GM12878 (cell line): ENCODE measurements around the gene CNTN6. TPM values are rescaled to one million over a fixed set of nuclear protein-coding genes. Genes with fewer than 3 reads are reported as not detected.

Source experiments
- ATAC-seq: fragments of 200-7000 bp; cut with Tn5 transposase; 3 replicates; pipeline ENCODE4 v1.9.1; 2020; ENCODE audit warnings: mild to moderate bottlenecking, moderate library complexity
- BruUV-seq: library from RNA; stranded (reverse); fragments of 400-500 nt; replicated peaks from 2 replicates; lab custom pipeline; 2021; lab: Mats Ljungman, UMichigan
- CTCF ChIA-PET: fragments of 300-600 bp; sonication (Branson Sonifier 250); formaldehyde crosslinking; extraction: SDS; loops from one replicate; lab custom pipeline; 2021; ENCODE audit warnings: inconsistent platforms; lab: Yijun Ruan, JAX
- POLR2A ChIA-PET: fragments of 350-600 bp; formaldehyde crosslinking; extraction: SDS; loops from one replicate; lab custom pipeline; 2021; ENCODE audit warnings: inconsistent platforms; lab: Charles Lee
- RAD21 ChIA-PET: fragments of 300-600 bp; sonication (Branson Sonifier 250); formaldehyde crosslinking; loops from one replicate; lab custom pipeline; 2023; ENCODE audit warnings: antibody characterized with exemption; ENCODE audit not compliant: unreplicated experiment; lab: Charles Lee
- SMC1A ChIA-PET: fragments of 300-600 bp; sonication (Branson Sonifier 250); formaldehyde crosslinking; loops from one replicate; lab custom pipeline; 2023; ENCODE audit not compliant: unreplicated experiment, uncharacterized antibody; lab: Charles Lee
- DNase-seq: peaks from one replicate; pipeline ENCODE4 v3.0.0-alpha.2; 2011; ENCODE audit warnings: low read depth, low spot score
- FAIRE-seq: peaks from 3 replicates; lab custom pipeline; 2011; peaks lifted over from hg19 to GRCh38; lab: Jason Lieb, UNC
- H2AFZ ChIP-seq: 2 replicates; pipeline ENCODE4 v1.6.0; 2011; ENCODE audit warnings: low read depth, low read length, control low read depth; ENCODE audit not compliant: control insufficient read depth
- H3K27ac ChIP-seq: 2 replicates; pipeline ENCODE4 v1.5.1; 2011; ENCODE audit warnings: control low read depth; ENCODE audit not compliant: control insufficient read depth, insufficient read depth
- H3K27me3 ChIP-seq, 2 experiments: replicated peaks in 1 of 2; 2 replicates each; pipeline versions ENCODE4 v1.6.0 to v1.6.1; 2011; ENCODE audit warnings: low read length in 1 of 2; ENCODE audit not compliant: control insufficient read depth in 2 of 2, insufficient read depth in 2 of 2
- H3K36me3 ChIP-seq, 2 experiments: 2 replicates each; pipeline ENCODE4 v1.5.1; 2011; ENCODE audit warnings: low read length in 1 of 2; ENCODE audit not compliant: control insufficient read depth in 2 of 2, insufficient read depth in 2 of 2
- H3K4me1 ChIP-seq: 2 replicates; pipeline ENCODE4 v1.6.1; 2011; ENCODE audit warnings: mild to moderate bottlenecking, low read length, moderate library complexity, mixed read lengths; ENCODE audit not compliant: control insufficient read depth, insufficient read depth
- H3K4me2 ChIP-seq: 2 replicates; pipeline ENCODE4 v1.6.0; 2011; ENCODE audit warnings: control low read depth; ENCODE audit not compliant: control insufficient read depth, insufficient read depth
- H3K4me3 ChIP-seq: fragments of 200-600 bp; sonication (generic); 2 replicates; pipeline ENCODE4 v1.5.1; 2016
- H3K79me2 ChIP-seq: 2 replicates; pipeline ENCODE4 v1.6.0; 2011; ENCODE audit warnings: low read length; ENCODE audit not compliant: control insufficient read depth, insufficient read depth
- H3K9ac ChIP-seq: 2 replicates; pipeline ENCODE4 v1.8.0; 2011; ENCODE audit warnings: low read length, control low read depth, mixed read lengths; ENCODE audit not compliant: control insufficient read depth, insufficient read depth
- H3K9me3 ChIP-seq: replicated peaks from 3 replicates; pipeline ENCODE4 v1.5.1; 2011; ENCODE audit warnings: mild to moderate bottlenecking, low read length; ENCODE audit not compliant: control insufficient read depth, insufficient read depth
- H4K20me1 ChIP-seq: 2 replicates; pipeline ENCODE4 v1.6.0; 2011; ENCODE audit not compliant: control insufficient read depth, insufficient read depth
- BMI1 ChIP-seq: fragments of 450-650 bp; IDR thresholded peaks from 2 replicates; pipeline ENCODE4 v1.6.1; 2016; ENCODE audit warnings: mild to moderate bottlenecking, moderate library complexity, borderline replicate concordance
- CREM ChIP-seq: IDR thresholded peaks from 2 replicates; pipeline ENCODE4 v1.6.1; 2014; ENCODE audit warnings: antibody characterized with exemption, low read depth
- KAT2A ChIP-seq: conservative IDR thresholded peaks from 2 replicates; pipeline ENCODE4 v1.6.1; 2011; ENCODE audit warnings: low read depth, low read length; ENCODE audit not compliant: control insufficient read depth
- POLR2AphosphoS5 ChIP-seq: IDR thresholded peaks from 2 replicates; pipeline ENCODE4 v1.6.1; 2011; ENCODE audit warnings: mild to moderate bottlenecking, low read length, inconsistent platforms
- ZNF384 ChIP-seq: IDR thresholded peaks from 2 replicates; pipeline ENCODE4 v1.6.1; 2012; ENCODE audit warnings: low read depth, mild to moderate bottlenecking, low read length, improper control_type of control experiment, borderline replicate concordance
- WGBS: methylation state at CpG from one replicate; pipeline ENCODE4 v1.1.6; 2016; ENCODE audit warnings: low lambda C conversion rate; ENCODE audit not compliant: insufficient replicate concordance, insufficient coverage; ENCODE audit errors: missing lambda C conversion rate; 5-methylcytosine and 5-hydroxymethylcytosine counted together
- in situ Hi-C: fragments of 300-500 bp; cut with MboI; formaldehyde crosslinking; loops from 9 replicates; pipeline ENCODE4 v1.14.3; 2018; ENCODE audit warnings: mixed read lengths
- intact Hi-C: fragments of 100-400 bp; cut with micrococcal nuclease; formaldehyde crosslinking; loops from one replicate; pipeline ENCODE4 v1.14.2; 2022; ENCODE audit not compliant: unreplicated experiment
- polyA plus RNA-seq, 11 experiments: library from polyadenylated mRNA; depleted of rRNA in 4 of 11; unstranded in 6 of 11; stranded (reverse) in 5 of 11; fragments of >200 nt; fragmentation: Nextera tagmentation in 4 of 11; fragmentation: Illumina TruSeq in 1 of 11; extraction: Ambion mirVana in 4 of 11; extraction: Trizol in 1 of 11; gene quantifications; 1 replicate in 1 of 11; 2 replicates in 10 of 11; pipeline versions ENCODE4 v1.2.1 to v1.2.3, GENCODE V29; 2011 to 2016; ENCODE audit warnings: inconsistent platforms in 2 of 11, missing spikeins in 2 of 11, low read depth in 1 of 11
- total RNA-seq, 4 experiments: library from RNA; depleted of rRNA in 3 of 4; stranded (reverse); fragments of >200 nt in 3 of 4; fragmentation: Illumina TruSeq in 1 of 4; extraction: Trizol in 1 of 4; gene quantifications; 2 replicates each; pipeline versions ENCODE4 v1.2.1 to v1.2.3, GENCODE V29; 2013 to 2021
- TF ChIP-seq, protein P1 (sequence below): IDR thresholded peaks from 2 replicates; pipeline ENCODE4 v1.6.1; 2012; ENCODE audit warnings: low read length, inconsistent platforms
- TF ChIP-seq, protein P2 (sequence below): fragments of 450-650 bp; IDR thresholded peaks from 2 replicates; pipeline ENCODE4 v1.6.1; 2016; ENCODE audit warnings: mild to moderate bottlenecking
- TF ChIP-seq, protein P3 (sequence below): IDR thresholded peaks from 2 replicates; pipeline ENCODE4 v1.6.1; 2011; ENCODE audit warnings: borderline replicate concordance, low read depth, mild to moderate bottlenecking, moderate library complexity, low read length; ENCODE audit not compliant: insufficient read depth, poor library complexity, severe bottlenecking
- TF ChIP-seq, protein P4 (sequence below): fragments of 450-650 bp; IDR thresholded peaks from 2 replicates; pipeline ENCODE4 v1.6.1; 2017; ENCODE audit warnings: borderline replicate concordance

The CNTN6 gene
- total and polyA plus RNA-seq, 10 of the 15 experiments (the other 5 are each of a cell fraction or from before 2014, with no cell fraction given) = not detected

DNA sequence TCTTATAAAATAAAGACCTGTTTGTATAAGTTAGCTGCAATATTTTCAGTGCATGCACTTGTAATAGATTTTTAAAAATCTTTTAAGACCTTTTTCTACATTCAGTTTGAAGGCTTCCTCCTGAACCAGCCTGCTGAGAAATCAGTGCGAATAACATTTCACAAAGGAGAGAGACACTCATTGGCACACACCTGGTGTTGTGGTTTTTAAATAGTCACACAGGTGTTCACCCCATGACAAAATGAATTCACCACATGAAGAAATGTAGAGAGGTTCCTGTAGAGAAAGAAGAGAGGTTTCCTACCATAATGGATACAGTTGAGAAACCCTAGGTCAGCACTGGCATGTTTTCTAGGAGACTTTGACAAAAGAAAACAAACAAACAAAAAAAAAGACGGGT lies 237.3 kb downstream of the CNTN6 start (continued):
- TF ChIP-seq, protein P1, sequence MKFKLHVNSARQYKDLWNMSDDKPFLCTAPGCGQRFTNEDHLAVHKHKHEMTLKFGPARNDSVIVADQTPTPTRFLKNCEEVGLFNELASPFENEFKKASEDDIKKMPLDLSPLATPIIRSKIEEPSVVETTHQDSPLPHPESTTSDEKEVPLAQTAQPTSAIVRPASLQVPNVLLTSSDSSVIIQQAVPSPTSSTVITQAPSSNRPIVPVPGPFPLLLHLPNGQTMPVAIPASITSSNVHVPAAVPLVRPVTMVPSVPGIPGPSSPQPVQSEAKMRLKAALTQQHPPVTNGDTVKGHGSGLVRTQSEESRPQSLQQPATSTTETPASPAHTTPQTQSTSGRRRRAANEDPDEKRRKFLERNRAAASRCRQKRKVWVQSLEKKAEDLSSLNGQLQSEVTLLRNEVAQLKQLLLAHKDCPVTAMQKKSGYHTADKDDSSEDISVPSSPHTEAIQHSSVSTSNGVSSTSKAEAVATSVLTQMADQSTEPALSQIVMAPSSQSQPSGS = no peak
- TF ChIP-seq, all 136 proteins: peak for 0

DNA sequence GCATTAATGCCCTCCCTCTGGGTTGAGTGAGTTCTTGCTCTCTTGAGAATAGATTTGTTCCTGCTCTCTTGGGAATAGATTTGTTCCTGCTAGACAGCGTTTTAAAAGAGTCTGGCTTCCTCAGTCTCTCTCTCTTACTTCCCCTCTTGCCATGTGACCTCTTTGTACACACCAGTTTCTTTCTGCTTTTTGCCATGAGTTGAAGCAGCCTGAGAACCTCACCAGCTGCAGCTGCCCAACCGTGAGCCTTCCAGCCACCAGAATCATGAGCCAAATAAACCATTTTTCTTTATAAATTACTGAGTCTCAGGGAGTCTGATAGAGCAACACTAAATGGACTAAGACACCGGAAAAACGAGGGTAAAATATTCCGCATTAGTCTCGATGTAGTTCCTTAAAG lies 253.6 kb downstream of the CNTN6 start:
- ChIA-PET CTCF (no interaction called here), RAD21 (no interaction called here), POLR2A (no interaction called here), SMC1A (no interaction called here)
- Histone ChIP-seq H3K36me3 (no peaks in the 10 kb centered on the region), H3K4me3 (no peak overlapping the region), H2AFZ (no peak overlapping the region), H3K9me3 (no peaks in the 10 kb centered on the region), H4K20me1 (no peaks in the 10 kb centered on the region), H3K4me2 (no peak overlapping the region), H3K79me2 (no peaks in the 10 kb centered on the region), H3K27ac (no peak overlapping the region), H3K27me3 (no peaks in the 10 kb centered on the region)
- BruUV-seq = no TSS peak
- intact Hi-C loops (no loop called here), in situ Hi-C loops (no loop called here)
- no peak for DNase-seq
- no peak for ATAC-seq
- no peak for FAIRE-seq
- 26% methylated on average over 6 of the region's 6 CpGs for WGBS
- TF ChIP-seq CREM (no peak), KAT2A (no peak), BMI1 (no peak), ZNF384 (no peak), POLR2AphosphoS5 (no peak)
- TF ChIP-seq, protein P2, sequence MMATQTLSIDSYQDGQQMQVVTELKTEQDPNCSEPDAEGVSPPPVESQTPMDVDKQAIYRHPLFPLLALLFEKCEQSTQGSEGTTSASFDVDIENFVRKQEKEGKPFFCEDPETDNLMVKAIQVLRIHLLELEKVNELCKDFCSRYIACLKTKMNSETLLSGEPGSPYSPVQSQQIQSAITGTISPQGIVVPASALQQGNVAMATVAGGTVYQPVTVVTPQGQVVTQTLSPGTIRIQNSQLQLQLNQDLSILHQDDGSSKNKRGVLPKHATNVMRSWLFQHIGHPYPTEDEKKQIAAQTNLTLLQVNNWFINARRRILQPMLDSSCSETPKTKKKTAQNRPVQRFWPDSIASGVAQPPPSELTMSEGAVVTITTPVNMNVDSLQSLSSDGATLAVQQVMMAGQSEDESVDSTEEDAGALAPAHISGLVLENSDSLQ = no peak
- TF ChIP-seq, protein P3, sequence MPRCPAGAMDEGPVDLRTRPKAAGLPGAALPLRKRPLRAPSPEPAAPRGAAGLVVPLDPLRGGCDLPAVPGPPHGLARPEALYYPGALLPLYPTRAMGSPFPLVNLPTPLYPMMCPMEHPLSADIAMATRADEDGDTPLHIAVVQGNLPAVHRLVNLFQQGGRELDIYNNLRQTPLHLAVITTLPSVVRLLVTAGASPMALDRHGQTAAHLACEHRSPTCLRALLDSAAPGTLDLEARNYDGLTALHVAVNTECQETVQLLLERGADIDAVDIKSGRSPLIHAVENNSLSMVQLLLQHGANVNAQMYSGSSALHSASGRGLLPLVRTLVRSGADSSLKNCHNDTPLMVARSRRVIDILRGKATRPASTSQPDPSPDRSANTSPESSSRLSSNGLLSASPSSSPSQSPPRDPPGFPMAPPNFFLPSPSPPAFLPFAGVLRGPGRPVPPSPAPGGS = no peak
- TF ChIP-seq, protein P4, sequence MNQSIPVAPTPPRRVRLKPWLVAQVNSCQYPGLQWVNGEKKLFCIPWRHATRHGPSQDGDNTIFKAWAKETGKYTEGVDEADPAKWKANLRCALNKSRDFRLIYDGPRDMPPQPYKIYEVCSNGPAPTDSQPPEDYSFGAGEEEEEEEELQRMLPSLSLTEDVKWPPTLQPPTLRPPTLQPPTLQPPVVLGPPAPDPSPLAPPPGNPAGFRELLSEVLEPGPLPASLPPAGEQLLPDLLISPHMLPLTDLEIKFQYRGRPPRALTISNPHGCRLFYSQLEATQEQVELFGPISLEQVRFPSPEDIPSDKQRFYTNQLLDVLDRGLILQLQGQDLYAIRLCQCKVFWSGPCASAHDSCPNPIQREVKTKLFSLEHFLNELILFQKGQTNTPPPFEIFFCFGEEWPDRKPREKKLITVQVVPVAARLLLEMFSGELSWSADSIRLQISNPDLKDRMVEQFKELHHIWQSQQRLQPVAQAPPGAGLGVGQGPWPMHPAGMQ = no peak
- TF ChIP-seq, all 136 proteins: peak for 0
- Histone ChIP-seq H3K4me1 (no peaks in the 10 kb centered on the region), H3K9ac (no peak overlapping the region)
